OCI-LY1 (cell line): ENCODE results near the gene CYSRT1.
A peak's percentile ranks its signal among the peaks of the same experiment; 100 is the strongest.

Experiments used
- H2AFZ ChIP-seq: fragments of 200-600 bp; sonication (generic), shearing (Covaris generic); 2 replicates; pipeline ENCODE4 v1.6.0; 2014; ENCODE audit warnings: antibody characterized with exemption, mild to moderate bottlenecking, low read length
- H3F3A ChIP-seq: fragments of 200-600 bp; sonication (generic), shearing (Covaris generic); 2 replicates; pipeline ENCODE4 v1.6.0; 2014; ENCODE audit warnings: mild to moderate bottlenecking, antibody characterized with exemption, low read length, moderate library complexity; ENCODE audit not compliant: insufficient read depth
- H3K27ac ChIP-seq: fragments of 200-600 bp; sonication (generic); 2 replicates; pipeline ENCODE4 v1.5.1; 2014; ENCODE audit warnings: low read length, mixed run types, mild to moderate bottlenecking, low read depth; ENCODE audit not compliant: poor library complexity, severe bottlenecking
- H3K27me3 ChIP-seq: fragments of 200-600 bp; sonication (generic); 2 replicates; pipeline ENCODE4 v1.6.0; 2014; ENCODE audit warnings: antibody characterized with exemption, mild to moderate bottlenecking, low read length, moderate library complexity; ENCODE audit not compliant: insufficient read depth
- H3K36me3 ChIP-seq: fragments of 200-600 bp; sonication (generic); 2 replicates; pipeline ENCODE4 v1.6.1; 2014; ENCODE audit warnings: mild to moderate bottlenecking, antibody characterized with exemption, low read length, moderate library complexity, mixed read lengths; ENCODE audit not compliant: insufficient read depth
- H3K4me1 ChIP-seq: fragments of 200-600 bp; sonication (generic); 2 replicates; pipeline ENCODE4 v1.5.1; 2014; ENCODE audit warnings: mild to moderate bottlenecking, low read length, moderate library complexity; ENCODE audit not compliant: insufficient read depth, severe bottlenecking
- H3K4me2 ChIP-seq: fragments of 200-600 bp; sonication (generic), shearing (Covaris generic); 2 replicates; pipeline ENCODE4 v1.6.1; 2014; ENCODE audit warnings: low read length
- H3K4me3 ChIP-seq: fragments of 200-600 bp; sonication (generic); 2 replicates; pipeline ENCODE4 v1.5.1; 2014; ENCODE audit warnings: low read length, low read depth, mild to moderate bottlenecking, mixed read lengths; ENCODE audit not compliant: poor library complexity, severe bottlenecking
- H3K79me2 ChIP-seq: fragments of 200-600 bp; shearing (Covaris generic); 2 replicates; pipeline ENCODE4 v1.6.1; 2016; ENCODE audit warnings: mixed run types, low read length, mixed read lengths; ENCODE audit not compliant: insufficient read depth
- H3K9ac ChIP-seq: fragments of 200-600 bp; sonication (generic), shearing (Covaris generic); 2 replicates; pipeline ENCODE4 v1.6.1; 2014; ENCODE audit warnings: mild to moderate bottlenecking, low read length, mixed read lengths
- H3K9me2 ChIP-seq: fragments of 200-600 bp; sonication (generic), shearing (Covaris generic); 2 replicates; pipeline ENCODE4 v1.6.1; 2014; ENCODE audit warnings: low read depth, mild to moderate bottlenecking, low read length, mixed read lengths
- H3K9me3 ChIP-seq: fragments of 200-600 bp; shearing (Covaris generic); 2 replicates; pipeline ENCODE4 v1.6.1; 2014; ENCODE audit warnings: low read length, mixed read lengths
- H4K20me1 ChIP-seq: fragments of 200-600 bp; sonication (generic), shearing (Covaris generic); 2 replicates; pipeline ENCODE4 v1.6.0; 2016; ENCODE audit warnings: mild to moderate bottlenecking, low read length; ENCODE audit not compliant: insufficient read depth
- EZH2 ChIP-seq: fragments of 200-600 bp; sonication (generic), shearing (Covaris generic); IDR thresholded peaks from 2 replicates; pipeline ENCODE4 v1.8.0; 2017; ENCODE audit warnings: borderline replicate concordance, mixed run types, mild to moderate bottlenecking, antibody characterized with exemption, low read length, moderate library complexity, mixed read lengths
- TF ChIP-seq, protein P1 (sequence below): fragments of 200-600 bp; sonication (generic), shearing (Covaris generic); IDR thresholded peaks from 2 replicates; pipeline ENCODE4 v1.5.1; 2017; ENCODE audit warnings: mild to moderate bottlenecking, antibody characterized with exemption, low read length, moderate library complexity, mixed read lengths

Gene CYSRT1

GRCh38 chr9:137240318-137240840 lies 15.4 kb downstream of the CYSRT1 start:
- no peak overlapping the region for H2AFZ ChIP-seq
- no peaks in the 10 kb centered on the region for H4K20me1 ChIP-seq
- peak overlapping the region; percentile 66 for H3K4me2 ChIP-seq
- peak overlapping the region; percentile 73 for H3K4me3 ChIP-seq
- peaks cover 38% of the 10 kb centered on the region for H3K4me1 ChIP-seq
- H3K9me2 ChIP-seq: no peaks in the 10 kb centered on the region
- H3K9me3 ChIP-seq: no peaks in the 10 kb centered on the region
- H3K27me3 ChIP-seq: 0 out of 2 replicates have a peak, but pooled peaks cover 4% of the 10 kb centered on the region
- H3K79me2 ChIP-seq: peaks cover 6% of the 10 kb centered on the region; the same call in 1 of the 2 replicates
- H3F3A ChIP-seq: no peaks in the 10 kb centered on the region
- H3K9ac ChIP-seq: peak overlapping the region; percentile 86
- TF ChIP-seq, protein P1, sequence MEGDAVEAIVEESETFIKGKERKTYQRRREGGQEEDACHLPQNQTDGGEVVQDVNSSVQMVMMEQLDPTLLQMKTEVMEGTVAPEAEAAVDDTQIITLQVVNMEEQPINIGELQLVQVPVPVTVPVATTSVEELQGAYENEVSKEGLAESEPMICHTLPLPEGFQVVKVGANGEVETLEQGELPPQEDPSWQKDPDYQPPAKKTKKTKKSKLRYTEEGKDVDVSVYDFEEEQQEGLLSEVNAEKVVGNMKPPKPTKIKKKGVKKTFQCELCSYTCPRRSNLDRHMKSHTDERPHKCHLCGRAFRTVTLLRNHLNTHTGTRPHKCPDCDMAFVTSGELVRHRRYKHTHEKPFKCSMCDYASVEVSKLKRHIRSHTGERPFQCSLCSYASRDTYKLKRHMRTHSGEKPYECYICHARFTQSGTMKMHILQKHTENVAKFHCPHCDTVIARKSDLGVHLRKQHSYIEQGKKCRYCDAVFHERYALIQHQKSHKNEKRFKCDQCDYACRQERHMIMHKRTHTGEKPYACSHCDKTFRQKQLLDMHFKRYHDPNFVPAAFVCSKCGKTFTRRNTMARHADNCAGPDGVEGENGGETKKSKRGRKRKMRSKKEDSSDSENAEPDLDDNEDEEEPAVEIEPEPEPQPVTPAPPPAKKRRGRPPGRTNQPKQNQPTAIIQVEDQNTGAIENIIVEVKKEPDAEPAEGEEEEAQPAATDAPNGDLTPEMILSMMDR: no peak; the same call in 1 of the 2 replicates
- TF ChIP-seq EZH2: no peak
- peak overlapping the region; percentile 67 for H3K27ac ChIP-seq
- peaks cover 28% of the 10 kb centered on the region for H3K36me3 ChIP-seq

DNA sequence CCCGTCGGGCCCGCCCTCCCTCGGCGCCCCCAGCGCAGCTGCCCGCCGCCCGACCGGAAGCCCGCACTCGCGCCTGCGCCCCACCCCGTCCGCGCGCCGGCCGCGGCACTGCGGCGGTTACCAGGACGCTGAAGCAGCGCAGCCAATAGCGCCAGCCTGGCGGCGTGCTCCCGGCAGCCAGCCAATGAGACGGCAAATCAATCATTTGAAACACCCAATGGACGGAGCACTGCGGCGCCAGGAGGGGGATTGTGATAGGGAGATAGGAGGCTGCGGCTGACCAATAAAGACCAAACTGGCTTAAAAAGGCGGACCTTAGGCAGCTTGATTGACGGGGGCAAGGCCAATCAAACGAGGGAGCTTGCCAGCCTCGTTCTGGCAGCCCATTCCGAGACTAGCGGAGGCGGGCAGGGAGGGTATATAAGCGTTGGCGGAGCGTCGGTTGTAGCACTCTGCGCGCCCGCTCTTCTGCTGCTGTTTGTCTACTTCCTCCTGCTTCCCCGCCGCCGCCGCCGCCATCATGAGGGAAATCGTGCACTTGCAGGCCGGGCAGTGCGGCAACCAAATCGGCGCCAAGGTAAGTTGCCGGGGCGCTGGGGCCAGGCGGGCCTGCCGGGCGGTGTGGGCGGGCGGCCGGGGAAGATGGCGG lies 16.0 kb downstream of the CYSRT1 start, which contains the start of gene TUBB4B:
Gene TUBB4B, plus strand, starts transcription at position 447 of the 649 bp plus-strand sequence. Its CDS starts 74 bp downstream, at position 521.
- H4K20me1 ChIP-seq: no peaks in the 10 kb centered on the region
- H3K9me2 ChIP-seq: no peaks in the 10 kb centered on the region
- no peaks in the 10 kb centered on the region for H3F3A ChIP-seq
- H2AFZ ChIP-seq: no peak within 1 kb of the TSS
- H3K27ac ChIP-seq: peak within 1 kb of the TSS; percentile 67
- 0 out of 2 replicates have a peak, but pooled peaks cover 6% of the 10 kb centered on the region for H3K27me3 ChIP-seq
- H3K9ac ChIP-seq: peak within 1 kb of the TSS; percentile 99
- H3K9me3 ChIP-seq: no peaks in the 10 kb centered on the region
- peaks cover 6% of the 10 kb centered on the region; the same call in 1 of the 2 replicates for H3K79me2 ChIP-seq
- H3K4me3 ChIP-seq: peak within 1 kb of the TSS; percentile 100
- peak within 1 kb of the TSS; percentile 100 for H3K4me2 ChIP-seq
- H3K36me3 ChIP-seq: peaks cover 28% of the 10 kb centered on the region
- TF ChIP-seq EZH2: no peak
- TF ChIP-seq, protein P1: no peak
- peaks cover 38% of the 10 kb centered on the region for H3K4me1 ChIP-seq

GRCh38 chr9:137241490-137242268 lies 16.7 kb downstream of the CYSRT1 start:
- H3K27ac ChIP-seq: no peak overlapping the region
- H3K79me2 ChIP-seq: peaks cover 6% of the 10 kb centered on the region; the same call in 1 of the 2 replicates
- peak overlapping the region; percentile 100 for H3K4me3 ChIP-seq
- peaks cover 28% of the 10 kb centered on the region for H3K36me3 ChIP-seq
- peak overlapping the region; percentile 100 for H3K4me2 ChIP-seq
- no peak for TF ChIP-seq EZH2
- TF ChIP-seq, protein P1: no peak
- no peaks in the 10 kb centered on the region for H3F3A ChIP-seq
- no peaks in the 10 kb centered on the region for H3K9me3 ChIP-seq
- no peak overlapping the region for H2AFZ ChIP-seq
- peak overlapping the region; percentile 99 for H3K9ac ChIP-seq
- no peaks in the 10 kb centered on the region for H4K20me1 ChIP-seq
- H3K27me3 ChIP-seq: 0 out of 2 replicates have a peak, but pooled peaks cover 6% of the 10 kb centered on the region
- H3K4me1 ChIP-seq: peaks cover 36% of the 10 kb centered on the region
- H3K9me2 ChIP-seq: no peaks in the 10 kb centered on the region
